Activated naive CD4-positive, alpha-beta T cell treated with anti-CD3 and anti-CD28 coated beads for 36 hours (primary cell): ENCODE data around the gene DNM3. TPM values are rescaled to one million over a fixed set of nuclear protein-coding genes. Genes with fewer than 3 reads are reported as not detected.
A peak's percentile ranks its signal among the peaks of the same experiment; 100 is the strongest.
"Not testable (repeated sequence)": the region's sequence is repeated elsewhere in the genome, so short reads cannot be mapped to it uniquely, and the experiment has no call there.

Experiments
- CTCF ChIA-PET: fragments of 350-600 bp; sonication (Branson Sonifier 250); formaldehyde crosslinking; loops from one replicate; lab custom pipeline; 2021; ENCODE audit warnings: antibody characterized with exemption; lab: Charles Lee
- DNase-seq: peaks from one replicate; pipeline ENCODE4 v3.0.0-alpha.2; 2020
- H3K27ac Mint-ChIP-seq: one replicate; pipeline ENCODE4 v1.8.0; 2021; ENCODE audit warnings: mild to moderate bottlenecking, mixed read lengths
- H3K27me3 Mint-ChIP-seq: one replicate; pipeline ENCODE4 v1.8.0; 2021; ENCODE audit warnings: low read depth, mixed read lengths
- H3K36me3 Mint-ChIP-seq: one replicate; pipeline ENCODE4 v1.8.0; 2021; ENCODE audit warnings: low read depth, mixed read lengths
- H3K4me1 Mint-ChIP-seq: one replicate; pipeline ENCODE4 v1.8.0; 2021; ENCODE audit warnings: low read depth, mixed read lengths
- H3K4me3 Mint-ChIP-seq: one replicate; pipeline ENCODE4 v1.8.0; 2021; ENCODE audit warnings: mild to moderate bottlenecking, moderate library complexity, mixed read lengths
- H3K9me3 Mint-ChIP-seq: one replicate; pipeline ENCODE4 v1.8.0; 2021; ENCODE audit warnings: mixed read lengths
- intact Hi-C: fragments of 100-400 bp; cut with micrococcal nuclease; formaldehyde crosslinking; loops from one replicate; pipeline ENCODE4 v1.15.1; 2023
- total RNA-seq, 2 experiments: library from RNA; stranded (reverse); gene quantifications; one replicate each; pipeline ENCODE4 v1.2.3, GENCODE V29; 2021

The DNM3 gene
- under 1 TPM; 0.96 to 0.98 TPM for total RNA-seq

DNA sequence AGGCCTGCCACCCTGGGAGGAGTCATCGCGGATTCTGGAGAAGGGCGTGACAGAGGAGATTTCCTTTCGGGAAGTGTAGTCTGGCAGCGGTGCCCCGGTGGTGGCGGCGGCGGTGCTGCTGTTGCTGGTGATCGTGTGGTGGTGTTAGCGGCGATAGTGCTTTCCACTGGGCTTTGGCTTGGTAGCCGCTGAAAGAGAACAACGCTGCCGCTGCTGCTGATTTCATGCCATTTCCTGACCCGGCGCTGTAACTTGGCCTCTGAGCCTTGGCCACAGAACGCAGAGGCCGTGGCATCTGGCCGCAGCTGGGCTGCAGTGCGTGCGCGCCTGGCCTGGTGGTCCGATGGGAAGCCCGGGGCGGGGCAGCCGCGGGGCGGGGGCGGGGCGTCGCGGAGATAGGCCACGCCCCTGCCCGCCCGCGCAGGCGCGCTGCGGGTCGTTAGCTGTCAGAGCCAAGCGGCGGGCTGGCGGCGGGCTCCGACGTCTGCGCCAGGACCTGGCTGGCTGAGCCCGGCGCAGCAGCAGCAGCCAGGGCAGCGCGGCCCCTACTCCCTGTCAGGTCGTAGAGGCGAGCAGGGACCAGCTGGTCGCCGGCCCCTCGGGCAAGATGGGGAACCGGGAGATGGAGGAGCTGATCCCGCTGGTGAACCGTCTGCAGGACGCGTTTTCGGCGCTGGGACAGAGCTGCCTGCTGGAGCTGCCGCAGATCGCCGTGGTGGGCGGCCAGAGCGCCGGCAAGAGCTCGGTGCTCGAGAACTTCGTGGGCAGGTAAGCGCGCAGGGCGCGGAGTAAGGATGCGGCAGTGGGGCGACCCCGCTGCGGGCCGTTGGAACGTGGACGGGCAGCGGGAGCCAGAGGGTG is at the start of gene DNM3:
Gene DNM3, plus strand, starts transcription at position 449 of the 861 bp plus-strand sequence. Its CDS starts 159 bp downstream, at position 608.
- DNase-seq = peak; percentile 66
- H3K9me3 Mint-ChIP-seq = no peaks in the 10 kb centered on the region
- peak within 1 kb of the TSS; percentile 79 for H3K4me3 Mint-ChIP-seq
- intact Hi-C loops = loop anchor here (1.0 to 5.0 kb wide), 6 partner anchors 24 to 692 kb away; partner anchors contain the start of genes METTL13, PRRC2C, SUCO and VAMP4
- no peaks in the 10 kb centered on the region for H3K36me3 Mint-ChIP-seq
- CTCF ChIA-PET = interaction anchor here (0.6 to 4.2 kb wide), 2 partner anchors 40 to 136 kb away, joined by 3 to 21 read pairs; no protein-coding TSS in a partner anchor
- H3K27me3 Mint-ChIP-seq = peaks cover 13% of the 10 kb centered on the region
- H3K27ac Mint-ChIP-seq = no peak within 1 kb of the TSS
- H3K4me1 Mint-ChIP-seq = peaks cover 14% of the 10 kb centered on the region

DNA sequence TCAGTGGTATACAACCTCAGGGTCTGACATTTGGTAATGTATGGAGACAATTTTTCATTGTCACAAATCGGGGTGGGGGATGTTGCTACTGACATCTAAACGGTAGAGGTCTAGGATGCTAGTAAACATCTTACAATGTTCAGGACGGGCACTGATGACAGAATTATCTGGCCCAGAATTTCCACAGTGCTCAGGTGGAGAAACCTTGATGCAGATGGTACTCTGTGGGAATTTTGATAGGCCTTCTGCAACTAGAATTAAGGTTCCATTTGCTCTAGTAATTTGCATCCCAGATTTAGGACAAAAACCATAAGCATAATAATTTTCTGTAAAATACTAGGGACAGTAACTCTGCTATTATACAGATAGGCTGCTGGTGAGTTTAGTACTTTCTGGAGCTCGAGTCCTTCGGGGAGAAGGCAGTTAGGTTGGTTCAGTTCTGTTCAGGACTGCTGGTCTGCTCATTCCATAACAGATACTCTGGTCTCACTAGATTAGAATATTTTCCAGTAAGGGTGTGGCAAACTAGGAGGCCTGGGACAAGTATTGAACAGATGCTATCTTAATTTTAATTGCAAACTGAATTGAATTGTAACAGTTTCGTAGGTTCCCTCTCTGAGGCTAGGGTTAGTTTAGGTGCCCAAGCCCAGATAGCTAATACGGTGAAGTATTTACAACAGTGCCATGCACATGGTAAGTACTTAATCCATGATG is 48.5 kb upstream of the DNM3 start:
- intact Hi-C loops = no loop called here
- Mint-ChIP-seq H3K4me3 (no peak overlapping the region), H3K9me3 (no peaks in the 10 kb centered on the region), H3K36me3 (peaks cover 56% of the 10 kb centered on the region), H3K4me1 (peaks cover 27% of the 10 kb centered on the region), H3K27ac (no peak overlapping the region), H3K27me3 (no peaks in the 10 kb centered on the region)
- CTCF ChIA-PET = interaction anchor here (2.1 kb wide), 1 partner anchor 8 kb away, joined by 9 read pairs; no protein-coding TSS in a partner anchor
- no peak for DNase-seq

- Mint-ChIP-seq H3K27ac (peak overlapping the region; percentile 89), H3K4me1 (peaks cover 23% of the 10 kb centered on the region), H3K9me3 (no peaks in the 10 kb centered on the region), H3K4me3 (no peak overlapping the region), H3K27me3 (no peaks in the 10 kb centered on the region), H3K36me3 (peaks cover 50% of the 10 kb centered on the region)
- DNase-seq = no peak
- CTCF ChIA-PET = no interaction called here
- intact Hi-C loops = loop anchor here (1.0 kb wide), 3 partner anchors 12 to 148 kb away; partner anchors contain the start of genes METTL13 and VAMP4
Measured at GRCh38 chr1:171793636-171794035, 47.7 kb upstream of the DNM3 start.

DNA sequence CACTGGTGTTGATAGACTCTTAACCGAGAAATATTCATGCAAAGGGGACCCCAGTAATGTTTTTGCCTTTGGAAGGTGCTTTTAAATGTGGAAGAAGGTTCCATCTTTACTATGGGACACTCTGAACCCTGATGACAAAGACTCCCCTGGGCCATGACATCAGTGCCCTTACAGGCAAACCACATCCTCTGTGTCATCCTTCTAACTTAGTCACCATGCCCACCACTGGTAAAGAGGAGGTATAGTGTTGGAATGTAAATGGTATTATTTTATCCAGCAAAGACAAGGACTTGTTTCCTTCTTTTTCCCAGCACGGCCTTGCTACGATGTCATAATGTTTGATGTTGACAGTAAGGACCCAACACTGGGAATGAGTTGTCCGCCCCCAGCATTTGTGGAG is 47.2 kb upstream of the DNM3 start:
- CTCF ChIA-PET = no interaction called here
- peak; percentile 78 for DNase-seq
- H3K9me3 Mint-ChIP-seq = no peaks in the 10 kb centered on the region
- H3K4me1 Mint-ChIP-seq = peaks cover 23% of the 10 kb centered on the region
- H3K27me3 Mint-ChIP-seq = no peaks in the 10 kb centered on the region
- peak overlapping the region; percentile 89 for H3K27ac Mint-ChIP-seq
- no peak overlapping the region for H3K4me3 Mint-ChIP-seq
- intact Hi-C loops = loop anchor here (1.0 kb wide), 3 partner anchors 13 to 149 kb away; partner anchors contain the start of genes METTL13 and VAMP4
- H3K36me3 Mint-ChIP-seq = peaks cover 47% of the 10 kb centered on the region

GRCh38 chr1:171796592-171796991 is 44.7 kb upstream of the DNM3 start:
- H3K27ac Mint-ChIP-seq = no peak overlapping the region
- DNase-seq = no peak
- CTCF ChIA-PET = interaction anchor here (1.5 kb wide), 2 partner anchors 152 to 189 kb away, joined by 3 to 5 read pairs; no protein-coding TSS in a partner anchor
- no peaks in the 10 kb centered on the region for H3K27me3 Mint-ChIP-seq
- H3K4me1 Mint-ChIP-seq = peaks cover 23% of the 10 kb centered on the region
- H3K4me3 Mint-ChIP-seq = no peak overlapping the region
- H3K36me3 Mint-ChIP-seq = peaks cover 36% of the 10 kb centered on the region
- H3K9me3 Mint-ChIP-seq = no peaks in the 10 kb centered on the region
- intact Hi-C loops = no loop called here

- CTCF ChIA-PET = interaction anchor here (1.1 to 11.8 kb wide), 3 partner anchors 14 to 187 kb away, joined by 3 to 232 read pairs (median 4); no protein-coding TSS in a partner anchor
- H3K27ac Mint-ChIP-seq = no peak overlapping the region
- H3K36me3 Mint-ChIP-seq = peaks cover 28% of the 10 kb centered on the region
- DNase-seq = no peak
- intact Hi-C loops = no loop called here
- peaks cover 16% of the 10 kb centered on the region for H3K4me1 Mint-ChIP-seq
- H3K27me3 Mint-ChIP-seq = no peaks in the 10 kb centered on the region
- no peaks in the 10 kb centered on the region for H3K9me3 Mint-ChIP-seq
- H3K4me3 Mint-ChIP-seq = no peak overlapping the region
Measured at GRCh38 chr1:171798311-171798710, 43.0 kb upstream of the DNM3 start.

GRCh38 chr1:171798765-171799164 is 42.5 kb upstream of the DNM3 start:
- peaks cover 13% of the 10 kb centered on the region for H3K4me1 Mint-ChIP-seq
- peaks cover 31% of the 10 kb centered on the region for H3K36me3 Mint-ChIP-seq
- CTCF ChIA-PET = interaction anchor here (0.5 to 11.8 kb wide), 7 partner anchors 13 to 236 kb away, joined by 3 to 232 read pairs (median 3); no protein-coding TSS in a partner anchor
- no peaks in the 10 kb centered on the region for H3K27me3 Mint-ChIP-seq
- intact Hi-C loops = no loop called here
- no peak overlapping the region for H3K27ac Mint-ChIP-seq
- no peak for DNase-seq
- H3K9me3 Mint-ChIP-seq = no peaks in the 10 kb centered on the region
- no peak overlapping the region for H3K4me3 Mint-ChIP-seq

DNA sequence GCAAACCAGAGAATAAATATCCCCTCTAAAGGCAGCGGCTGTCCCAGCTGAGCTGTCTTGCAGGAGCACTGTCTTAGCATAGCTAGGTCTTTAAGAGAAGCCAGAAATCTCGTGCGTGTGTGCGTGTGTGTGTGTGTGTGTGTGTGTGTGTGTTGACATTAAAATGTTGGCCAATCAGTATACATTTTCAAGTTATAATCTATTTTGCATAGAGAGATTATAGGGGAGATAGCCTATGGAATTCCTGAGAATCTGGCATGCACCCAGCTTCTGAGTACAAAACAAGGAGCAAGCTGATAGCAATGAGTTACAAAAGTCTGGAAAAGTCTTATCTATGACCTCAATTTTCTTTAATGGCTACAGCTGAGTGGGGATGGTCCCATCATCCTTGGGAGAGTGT is 42.1 kb upstream of the DNM3 start:
- H3K4me3 Mint-ChIP-seq = no peak overlapping the region
- H3K27ac Mint-ChIP-seq = no peak overlapping the region
- H3K27me3 Mint-ChIP-seq = no peaks in the 10 kb centered on the region
- peaks cover 9% of the 10 kb centered on the region for H3K4me1 Mint-ChIP-seq
- no peaks in the 10 kb centered on the region for H3K9me3 Mint-ChIP-seq
- DNase-seq = no peak
- CTCF ChIA-PET = interaction anchor here (0.5 to 11.8 kb wide), 6 partner anchors 21 to 235 kb away, joined by 3 to 232 read pairs (median 4); no protein-coding TSS in a partner anchor
- H3K36me3 Mint-ChIP-seq = peaks cover 27% of the 10 kb centered on the region
- intact Hi-C loops = no loop called here

GRCh38 chr1:171799698-171800097 is 41.6 kb upstream of the DNM3 start:
- CTCF ChIA-PET = interaction anchor here (0.6 to 11.8 kb wide), 14 partner anchors 18 to 599 kb away, joined by 3 to 232 read pairs (median 5); partner anchors contain the start of gene DNM3
- H3K4me1 Mint-ChIP-seq, H3K4me3 Mint-ChIP-seq, H3K27me3 Mint-ChIP-seq, DNase-seq, H3K9me3 Mint-ChIP-seq, H3K27ac Mint-ChIP-seq: not testable (repeated sequence)
- peaks cover 22% of the 10 kb centered on the region for H3K36me3 Mint-ChIP-seq
- intact Hi-C loops = loop anchor here (5.0 kb wide), 2 partner anchors 118 to 628 kb away; no protein-coding TSS in a partner anchor

GRCh38 chr1:171800342-171800741 is 41.0 kb upstream of the DNM3 start:
- intact Hi-C loops = loop anchor here (5.0 kb wide), 2 partner anchors 117 to 627 kb away; no protein-coding TSS in a partner anchor
- no peak overlapping the region for H3K4me3 Mint-ChIP-seq
- H3K36me3 Mint-ChIP-seq = peaks cover 17% of the 10 kb centered on the region
- no peaks in the 10 kb centered on the region for H3K9me3 Mint-ChIP-seq
- H3K27ac Mint-ChIP-seq = no peak overlapping the region
- no peak for DNase-seq
- H3K27me3 Mint-ChIP-seq = no peaks in the 10 kb centered on the region
- peaks cover 1% of the 10 kb centered on the region for H3K4me1 Mint-ChIP-seq
- CTCF ChIA-PET = interaction anchor here (0.8 to 11.8 kb wide), 20 partner anchors 8 to 598 kb away, joined by 3 to 232 read pairs (median 5); partner anchors contain the start of gene DNM3

- H3K9me3 Mint-ChIP-seq = no peaks in the 10 kb centered on the region
- H3K4me1 Mint-ChIP-seq = peaks cover 3% of the 10 kb centered on the region
- no peaks in the 10 kb centered on the region for H3K27me3 Mint-ChIP-seq
- no peak overlapping the region for H3K4me3 Mint-ChIP-seq
- H3K27ac Mint-ChIP-seq = no peak overlapping the region
- no peak for DNase-seq
- CTCF ChIA-PET = interaction anchor here (0.7 to 11.8 kb wide), 23 partner anchors 9 to 589 kb away, joined by 3 to 232 read pairs (median 5); partner anchors contain the start of gene DNM3
- peaks cover 16% of the 10 kb centered on the region for H3K36me3 Mint-ChIP-seq
- intact Hi-C loops = loop anchor here (1.0 to 5.0 kb wide), 3 partner anchors 116 to 626 kb away; no protein-coding TSS in a partner anchor
Measured at GRCh38 chr1:171800851-171801250, 40.4 kb upstream of the DNM3 start.
